ENCODE measurements around the gene FLT3. TPM values are rescaled to one million over a fixed set of nuclear protein-coding genes. Genes with fewer than 3 reads are reported as not detected.

Gene FLT3
- total RNA-seq, 1 donor from 2014 or later = not detected

DNA sequence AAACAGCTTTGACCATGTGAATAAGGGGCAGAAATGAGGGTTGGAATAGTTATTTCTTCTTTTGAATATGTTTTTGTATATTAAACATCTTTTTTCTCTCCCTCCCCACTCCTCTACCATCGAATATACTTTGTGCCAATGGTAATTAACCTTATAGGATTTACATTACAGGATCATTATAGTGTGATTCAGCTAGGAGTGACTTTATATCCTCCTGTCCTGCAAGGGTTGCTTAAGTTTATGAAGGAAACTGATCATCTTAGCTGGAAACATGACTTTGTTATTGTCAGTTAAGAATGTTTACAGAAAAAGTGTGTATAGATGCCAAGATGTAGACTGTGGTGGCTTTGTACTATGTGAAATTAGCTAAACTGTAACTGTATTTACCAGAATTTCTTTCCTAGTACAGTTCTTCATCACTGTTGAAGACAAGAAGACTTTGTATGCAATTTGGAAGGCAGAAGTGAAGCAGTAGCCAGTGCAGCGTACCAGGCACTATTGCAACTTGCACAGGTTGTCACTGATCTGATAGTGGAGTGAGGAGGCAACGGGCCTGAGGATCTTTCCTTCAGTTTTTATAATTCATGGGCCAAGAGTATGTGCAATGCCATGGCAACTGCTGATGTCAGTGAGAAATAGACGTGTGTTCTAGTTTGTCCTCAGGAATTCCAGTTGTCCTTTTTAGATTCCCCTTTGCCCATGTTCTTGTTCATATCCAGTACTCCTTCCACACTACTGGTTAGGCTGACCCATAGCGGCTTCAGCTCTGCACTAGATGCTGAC is 29.7 kb upstream of the FLT3 start:
- Mint-ChIP-seq H3K27me3 (no peaks in the 10 kb centered on the region), H3K4me3 (no peak overlapping the region), H3K27ac (no peak overlapping the region), H3K36me3 (no peaks in the 10 kb centered on the region), H3K4me1 (ENCODE audit: unreplicated experiment) (no peaks in the 10 kb centered on the region), H3K9me3 (no peaks in the 10 kb centered on the region)
- no peak for DNase-seq (ENCODE audit: extremely low spot score, unreplicated experiment)
- TF ChIP-seq CTCF (conservative IDR thresholded peaks at IDR 0.05) = no peak

GRCh38 chr13:28128926-28129325 is 28.6 kb upstream of the FLT3 start:
- H3K36me3 Mint-ChIP-seq = no peaks in the 10 kb centered on the region
- H3K4me3 Mint-ChIP-seq = no peak overlapping the region
- DNase-seq (ENCODE audit: extremely low spot score, unreplicated experiment) = no peak
- H3K27me3 Mint-ChIP-seq = no peaks in the 10 kb centered on the region
- no peaks in the 10 kb centered on the region for H3K4me1 Mint-ChIP-seq (ENCODE audit: unreplicated experiment)
- no peak for TF ChIP-seq CTCF (conservative IDR thresholded peaks at IDR 0.05)
- no peaks in the 10 kb centered on the region for H3K9me3 Mint-ChIP-seq
- H3K27ac Mint-ChIP-seq = no peak overlapping the region

DNA sequence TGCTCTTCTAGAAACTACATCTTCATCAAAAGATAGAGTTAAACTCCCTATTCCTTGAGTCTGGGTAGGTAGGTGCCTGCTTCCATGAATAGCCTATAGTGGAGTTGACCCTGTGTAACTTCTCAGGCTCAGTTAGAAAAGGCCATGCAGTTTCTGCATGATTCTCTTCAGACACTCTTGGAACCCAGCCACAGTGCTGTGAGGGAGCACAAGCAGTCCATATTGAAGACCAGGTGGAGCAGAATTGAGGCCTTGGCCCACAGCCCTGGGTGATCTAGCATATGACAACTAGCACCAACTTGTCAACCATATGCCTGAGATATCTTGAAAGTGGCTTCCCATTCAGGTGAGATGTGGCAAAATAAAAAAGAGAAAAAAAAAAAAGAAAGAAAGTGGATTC is 27.7 kb upstream of the FLT3 start:
- no peak for TF ChIP-seq CTCF (conservative IDR thresholded peaks at IDR 0.05)
- DNase-seq (ENCODE audit: extremely low spot score, unreplicated experiment) = no peak
- H3K4me1 Mint-ChIP-seq (ENCODE audit: unreplicated experiment) = no peaks in the 10 kb centered on the region
- no peaks in the 10 kb centered on the region for H3K36me3 Mint-ChIP-seq
- H3K27ac Mint-ChIP-seq = no peak overlapping the region
- no peak overlapping the region for H3K4me3 Mint-ChIP-seq
- no peaks in the 10 kb centered on the region for H3K27me3 Mint-ChIP-seq
- no peaks in the 10 kb centered on the region for H3K9me3 Mint-ChIP-seq

GRCh38 chr13:28121224-28121623 is 20.8 kb upstream of the FLT3 start:
- no peaks in the 10 kb centered on the region for H3K36me3 Mint-ChIP-seq
- H3K27me3 Mint-ChIP-seq = peaks cover 5% of the 10 kb centered on the region
- no peak overlapping the region for H3K27ac Mint-ChIP-seq
- TF ChIP-seq CTCF (conservative IDR thresholded peaks at IDR 0.05) = no peak
- no peaks in the 10 kb centered on the region for H3K4me1 Mint-ChIP-seq (ENCODE audit: unreplicated experiment)
- no peak overlapping the region for H3K4me3 Mint-ChIP-seq
- no peak for DNase-seq (ENCODE audit: extremely low spot score, unreplicated experiment)
- H3K9me3 Mint-ChIP-seq = no peaks in the 10 kb centered on the region

DNA sequence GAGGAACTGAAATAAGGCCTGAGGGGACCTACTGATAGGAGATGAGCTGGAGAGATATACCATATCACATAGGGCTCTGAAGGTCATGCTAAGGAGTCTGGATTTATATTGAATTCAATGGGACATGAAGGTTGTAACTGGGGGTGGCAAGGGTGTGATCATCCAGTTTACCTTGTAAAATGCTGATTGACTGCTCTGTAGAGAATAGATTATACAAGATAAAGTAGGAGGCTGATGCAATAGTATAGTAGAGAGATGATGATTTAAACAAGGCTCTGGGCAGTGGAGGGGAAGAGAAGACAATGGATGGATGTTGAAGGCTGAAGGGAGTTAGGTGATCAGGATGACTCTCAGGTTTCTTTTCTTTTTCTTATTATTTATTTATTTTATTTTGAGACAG is 19.9 kb upstream of the FLT3 start:
- Mint-ChIP-seq H3K27me3 (peaks cover 7% of the 10 kb centered on the region), H3K4me3 (no peak overlapping the region), H3K36me3 (no peaks in the 10 kb centered on the region), H3K27ac (no peak overlapping the region), H3K9me3 (no peaks in the 10 kb centered on the region), H3K4me1 (ENCODE audit: unreplicated experiment) (no peaks in the 10 kb centered on the region)
- TF ChIP-seq CTCF (conservative IDR thresholded peaks at IDR 0.05) = no peak
- DNase-seq (ENCODE audit: extremely low spot score, unreplicated experiment) = no peak
